NCI-H146 (cell line): ENCODE results near the gene ADGRG3.

Source experiments
- DNase-seq: peaks from one replicate; lab custom pipeline; 2025; lab: John Stamatoyannopoulos, UW

ADGRG3 gene

DNA sequence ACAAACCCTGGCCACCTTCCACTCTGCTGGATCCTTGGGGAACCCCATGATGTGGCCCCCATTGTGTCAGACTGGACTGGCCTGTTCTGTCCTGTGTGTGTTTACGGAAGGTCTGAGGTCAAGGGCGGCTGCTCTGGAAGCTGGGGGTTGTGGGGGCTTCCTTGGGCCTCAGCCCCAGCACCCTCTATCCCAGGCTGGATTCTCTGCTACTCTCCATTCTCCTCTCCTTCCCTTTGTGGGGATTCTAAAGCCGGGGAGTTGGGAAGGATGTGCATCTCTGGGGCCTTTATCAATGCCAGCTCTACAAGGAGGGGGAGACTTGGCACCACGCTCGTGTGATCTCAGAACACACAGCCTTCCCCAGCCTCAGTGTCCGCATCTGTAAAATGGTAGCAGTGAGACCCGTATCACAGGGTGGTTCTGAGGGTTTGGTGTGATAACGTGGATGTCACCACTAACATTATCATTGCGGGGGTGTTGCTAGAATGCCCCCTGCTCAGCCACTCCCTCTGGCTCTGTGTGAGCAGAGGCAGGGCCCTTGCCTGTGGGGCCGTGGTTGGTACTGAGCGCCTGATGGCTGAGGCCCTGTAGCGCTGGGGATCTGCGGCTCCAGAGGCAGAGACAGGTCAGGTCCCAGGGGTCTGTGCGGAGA lies 21.6 kb upstream of the ADGRG3 start:
- DNase-seq = no peak

DNA sequence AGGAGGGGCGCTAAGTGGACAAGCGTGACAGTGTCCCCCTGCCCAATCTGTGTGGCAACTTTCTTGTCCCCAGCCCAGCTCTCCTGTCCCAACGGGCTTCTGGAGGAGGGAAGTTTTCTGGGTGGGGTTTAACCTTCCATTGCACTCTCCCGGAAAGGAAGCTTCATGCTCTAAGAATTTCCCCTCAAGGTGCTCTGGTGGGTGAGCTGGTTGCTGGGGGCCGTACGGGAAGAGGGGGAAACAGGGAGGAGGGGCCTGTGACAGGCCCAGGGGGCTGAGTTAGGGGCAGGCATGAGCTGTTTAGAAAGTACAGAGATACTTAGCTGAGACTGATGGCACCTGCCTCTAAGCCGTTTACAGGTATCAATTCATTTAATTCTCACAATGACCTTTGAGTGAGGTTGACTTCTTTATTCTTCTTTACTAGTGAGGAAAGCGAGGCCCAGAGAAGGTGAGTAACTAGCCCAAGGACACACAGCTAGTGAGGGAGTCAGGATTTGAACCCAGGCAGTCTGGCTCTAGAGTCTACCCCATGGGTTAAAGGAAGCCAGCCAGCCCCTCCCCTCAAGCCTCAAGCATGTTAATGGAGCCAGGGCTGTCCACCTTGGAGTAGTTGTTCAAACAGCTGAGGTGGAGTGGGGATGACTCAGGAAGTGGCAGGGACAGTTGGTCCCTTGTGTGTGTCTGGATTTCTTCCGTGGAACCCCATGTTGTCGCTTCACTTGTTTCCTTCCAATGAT lies 20.8 kb upstream of the ADGRG3 start:
- DNase-seq = no peak

DNA sequence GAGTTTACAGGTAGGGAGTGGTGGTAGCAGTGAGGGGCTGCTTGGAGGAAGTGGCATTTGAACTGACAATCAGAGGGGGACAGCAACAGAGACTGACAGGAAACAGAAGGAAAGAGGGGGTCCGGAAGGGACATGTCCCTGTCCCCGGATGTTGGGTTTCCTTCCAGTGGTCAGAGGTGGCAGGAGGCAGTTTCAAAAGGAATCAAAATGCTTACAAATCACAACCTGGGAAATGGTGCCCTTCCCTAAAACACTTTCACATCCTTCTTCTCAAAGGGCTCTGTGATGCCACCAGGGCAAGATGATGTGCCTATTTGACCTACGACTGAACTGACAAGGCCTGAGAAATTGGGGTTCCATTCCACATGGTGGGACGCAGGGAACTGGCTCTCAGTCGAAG lies 20.0 kb upstream of the ADGRG3 start:
- DNase-seq = no peak

DNA sequence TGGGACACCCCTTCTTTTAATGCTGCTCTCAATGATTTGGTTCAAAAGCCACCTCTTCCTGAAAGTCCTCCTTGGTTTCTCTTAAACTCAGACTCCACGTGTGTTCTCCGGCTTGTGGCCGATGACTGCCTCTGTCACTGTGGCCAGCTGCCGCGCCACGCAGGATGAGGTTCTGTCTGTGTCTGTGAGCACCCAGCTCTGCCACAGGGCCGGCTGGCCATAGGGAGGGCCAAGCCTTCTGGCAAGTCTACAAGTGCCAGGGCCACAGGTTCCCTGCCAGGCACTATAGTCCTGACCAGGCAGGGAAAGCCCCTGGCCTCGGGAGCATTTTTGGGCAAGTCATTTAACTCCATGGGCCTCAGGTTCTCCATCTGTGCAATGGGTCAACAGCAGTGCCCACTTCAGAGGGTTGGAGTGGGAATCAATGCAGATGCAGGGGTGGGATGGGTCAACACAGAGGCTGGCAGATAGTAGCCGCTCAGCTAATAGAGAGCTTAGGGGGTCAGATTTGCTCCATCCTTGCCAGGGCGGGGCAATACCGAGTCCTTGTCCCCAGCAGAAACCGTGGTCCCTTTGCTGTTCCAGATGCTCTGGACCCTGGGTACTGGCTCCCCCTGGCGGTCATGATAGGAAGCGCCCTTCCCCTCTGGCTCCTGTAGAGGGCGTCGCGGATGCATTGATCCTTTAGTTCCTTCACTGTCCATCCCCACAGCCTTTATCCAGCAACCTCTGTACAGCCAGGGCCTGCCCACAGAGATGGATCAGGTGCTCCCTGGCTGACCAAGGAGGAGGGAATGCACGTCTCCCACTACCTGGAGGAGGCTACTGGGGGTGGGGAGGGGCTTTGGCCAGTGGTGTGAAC lies 19.3 kb upstream of the ADGRG3 start:
- peak; percentile 51 for DNase-seq

DNA sequence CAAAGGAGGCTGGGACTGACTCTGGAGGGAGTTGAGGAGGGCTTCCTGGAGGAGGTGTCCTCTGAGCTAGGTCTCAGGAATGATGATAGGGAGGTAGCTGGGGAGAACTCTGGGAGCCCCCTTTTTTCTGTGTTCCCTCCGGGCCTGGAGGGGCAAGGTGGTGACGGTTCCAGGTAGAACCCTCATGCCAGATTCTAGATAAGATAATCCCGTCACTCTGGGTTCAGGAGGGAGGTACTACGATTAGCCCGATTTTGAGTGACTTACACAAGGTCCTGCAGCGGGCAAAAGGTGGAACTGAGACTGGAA lies 18.7 kb upstream of the ADGRG3 start:
- no peak for DNase-seq

DNA sequence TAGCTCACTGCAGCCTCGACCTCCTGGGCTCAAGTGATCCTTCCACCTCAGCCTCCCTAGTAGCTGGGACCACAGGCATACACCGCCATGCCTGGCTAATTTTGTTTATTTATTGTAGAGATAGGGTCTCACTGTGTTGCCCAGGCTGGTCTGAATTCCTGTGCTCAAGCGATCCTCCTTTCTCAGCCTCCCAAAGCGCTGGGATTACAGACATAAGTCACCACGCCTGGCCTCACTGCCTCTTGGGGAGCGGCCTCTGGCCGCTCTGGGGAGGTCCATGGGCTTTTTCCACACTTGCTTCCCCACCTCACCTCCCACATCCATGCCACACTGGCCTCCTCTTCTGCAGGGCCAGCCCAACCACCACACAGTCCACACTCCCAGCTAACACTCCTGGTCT lies 18.3 kb upstream of the ADGRG3 start:
- no peak for DNase-seq

DNA sequence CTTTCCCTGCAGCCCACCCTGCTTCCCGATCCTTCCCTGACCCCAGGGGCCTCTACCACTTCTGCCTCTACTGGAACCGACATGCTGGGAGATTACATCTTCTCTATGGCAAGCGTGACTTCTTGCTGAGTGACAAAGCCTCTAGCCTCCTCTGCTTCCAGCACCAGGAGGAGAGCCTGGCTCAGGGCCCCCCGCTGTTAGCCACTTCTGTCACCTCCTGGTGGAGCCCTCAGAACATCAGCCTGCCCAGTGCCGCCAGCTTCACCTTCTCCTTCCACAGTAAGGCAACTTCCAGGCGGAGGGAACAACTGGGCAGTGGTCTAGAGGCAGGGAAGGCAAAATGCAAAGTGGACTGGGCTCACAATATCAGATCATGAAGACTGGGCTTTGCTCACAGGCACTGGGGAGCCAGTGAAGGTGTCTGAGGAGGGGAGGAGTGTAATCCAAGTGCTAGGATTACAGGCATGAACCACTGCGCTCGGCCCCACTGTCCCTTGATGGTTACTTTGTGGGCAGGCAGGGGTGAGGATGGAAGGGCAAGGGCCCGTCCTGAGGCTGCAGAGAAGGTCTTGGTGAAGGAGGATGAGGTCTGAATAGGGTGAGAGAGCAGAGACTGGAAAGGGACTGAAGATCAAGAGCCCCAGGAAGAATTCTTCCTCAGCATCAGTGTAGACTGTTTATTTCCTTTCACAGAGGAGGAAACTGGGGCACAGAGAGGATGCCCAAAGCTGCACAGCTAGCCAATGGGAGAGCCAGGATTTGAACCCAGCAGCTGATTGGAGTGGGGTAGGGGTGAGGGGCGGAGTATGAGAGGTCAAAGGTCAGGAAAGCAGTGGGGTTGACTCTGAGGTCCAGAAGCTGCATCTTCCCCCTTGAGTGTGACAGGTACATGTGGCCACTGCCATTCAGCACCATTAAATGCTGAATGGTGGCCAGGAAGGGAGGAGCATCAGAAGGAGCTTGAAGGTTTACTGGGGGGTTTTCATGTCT lies 16.5 kb upstream of the ADGRG3 start:
- no peak for DNase-seq

DNA sequence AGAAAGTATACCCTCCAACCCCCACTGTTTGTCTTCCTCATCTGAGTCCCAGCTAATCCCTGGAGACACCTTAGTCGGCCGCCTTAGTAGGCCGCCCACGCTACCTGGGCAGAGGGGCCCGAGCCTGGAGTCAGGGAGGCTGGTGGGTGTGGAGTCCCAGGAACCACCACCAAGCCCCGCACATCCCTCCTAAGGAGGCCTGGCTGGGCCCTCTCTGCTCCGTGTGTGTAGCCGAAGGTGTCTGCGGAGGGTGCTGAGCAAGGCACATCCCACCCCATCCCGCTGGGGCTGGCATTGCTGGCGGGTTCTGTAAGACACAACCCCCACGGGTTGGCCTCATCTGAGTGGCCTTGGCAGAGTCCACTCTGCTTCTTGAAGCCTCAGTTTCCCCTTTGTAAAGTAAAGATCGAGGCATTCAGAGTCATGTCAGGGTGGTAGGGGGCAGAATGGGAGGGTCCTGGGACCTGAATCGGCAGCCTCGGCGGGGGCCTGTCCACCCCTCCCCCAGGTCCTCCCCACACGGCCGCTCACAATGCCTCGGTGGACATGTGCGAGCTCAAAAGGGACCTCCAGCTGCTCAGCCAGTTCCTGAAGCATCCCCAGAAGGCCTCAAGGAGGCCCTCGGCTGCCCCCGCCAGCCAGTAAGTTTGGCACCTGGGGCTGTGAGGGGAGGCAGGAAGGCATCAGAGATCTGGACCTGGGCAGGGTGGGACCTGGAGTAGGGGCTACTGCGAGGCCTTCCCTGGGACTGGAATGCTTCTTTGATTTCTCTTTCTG lies 15.2 kb upstream of the ADGRG3 start:
- DNase-seq = no peak

DNA sequence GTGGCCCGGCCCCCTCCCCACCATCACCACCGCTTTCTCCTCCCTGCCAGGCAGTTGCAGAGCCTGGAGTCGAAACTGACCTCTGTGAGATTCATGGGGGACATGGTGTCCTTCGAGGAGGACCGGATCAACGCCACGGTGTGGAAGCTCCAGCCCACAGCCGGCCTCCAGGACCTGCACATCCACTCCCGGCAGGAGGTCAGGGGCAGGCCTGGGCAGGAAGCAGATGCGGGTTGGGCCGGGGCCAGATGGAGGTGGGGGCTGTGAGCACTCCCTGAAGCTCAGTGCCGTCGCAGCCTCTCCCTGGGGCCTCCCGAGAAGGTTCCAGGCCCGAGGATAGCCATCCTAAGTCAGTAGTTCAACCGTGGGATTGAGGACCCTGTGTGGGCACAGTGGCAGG lies 14.2 kb upstream of the ADGRG3 start:
- no peak for DNase-seq

DNA sequence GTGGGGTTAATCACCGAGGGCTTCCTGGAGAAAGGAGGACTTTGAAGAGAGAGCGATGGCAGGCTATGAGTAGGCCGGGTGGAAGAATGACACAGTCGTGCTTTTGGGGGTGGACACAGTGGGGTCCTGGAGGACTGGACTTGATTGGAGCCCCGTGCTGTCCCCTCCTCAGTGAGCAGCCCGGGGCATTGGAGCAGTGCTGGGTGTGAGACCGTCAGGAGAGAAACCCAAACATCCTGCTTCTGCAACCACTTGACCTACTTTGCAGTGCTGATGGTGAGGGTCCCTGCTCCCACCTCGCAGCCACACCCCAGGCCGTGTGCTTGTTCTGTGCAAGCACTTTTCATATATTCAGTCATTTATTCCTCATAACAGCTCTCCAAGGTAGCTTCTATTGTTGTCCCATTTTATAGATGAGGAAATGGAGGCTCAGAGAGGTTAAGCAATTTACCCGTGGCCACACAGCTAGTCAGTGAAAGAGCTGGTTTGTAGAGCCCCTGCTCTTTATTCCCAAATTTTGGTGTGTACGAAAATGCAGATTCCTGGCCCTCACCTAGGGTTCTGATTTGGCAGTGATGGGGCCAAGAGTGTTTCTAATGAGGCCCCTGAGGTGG lies 11.7 kb upstream of the ADGRG3 start:
- no peak for DNase-seq

DNA sequence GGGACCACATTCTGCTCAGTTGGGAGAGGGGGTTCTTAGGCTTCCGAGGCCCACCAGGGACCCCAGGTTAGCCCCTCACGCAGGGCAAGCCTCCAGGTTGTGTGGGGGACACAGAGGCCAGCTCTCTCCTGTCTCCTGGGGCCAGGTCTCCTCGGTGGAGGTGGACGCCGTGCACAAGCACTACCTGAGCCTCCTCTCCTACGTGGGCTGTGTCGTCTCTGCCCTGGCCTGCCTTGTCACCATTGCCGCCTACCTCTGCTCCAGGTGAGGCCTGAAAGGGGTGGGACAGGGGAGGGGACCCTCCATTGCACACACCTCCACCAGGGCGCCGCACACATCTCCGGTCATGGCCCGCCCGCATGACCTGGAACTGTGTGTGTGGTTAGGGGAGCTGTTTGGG lies 10.9 kb upstream of the ADGRG3 start:
- DNase-seq = no peak

DNA sequence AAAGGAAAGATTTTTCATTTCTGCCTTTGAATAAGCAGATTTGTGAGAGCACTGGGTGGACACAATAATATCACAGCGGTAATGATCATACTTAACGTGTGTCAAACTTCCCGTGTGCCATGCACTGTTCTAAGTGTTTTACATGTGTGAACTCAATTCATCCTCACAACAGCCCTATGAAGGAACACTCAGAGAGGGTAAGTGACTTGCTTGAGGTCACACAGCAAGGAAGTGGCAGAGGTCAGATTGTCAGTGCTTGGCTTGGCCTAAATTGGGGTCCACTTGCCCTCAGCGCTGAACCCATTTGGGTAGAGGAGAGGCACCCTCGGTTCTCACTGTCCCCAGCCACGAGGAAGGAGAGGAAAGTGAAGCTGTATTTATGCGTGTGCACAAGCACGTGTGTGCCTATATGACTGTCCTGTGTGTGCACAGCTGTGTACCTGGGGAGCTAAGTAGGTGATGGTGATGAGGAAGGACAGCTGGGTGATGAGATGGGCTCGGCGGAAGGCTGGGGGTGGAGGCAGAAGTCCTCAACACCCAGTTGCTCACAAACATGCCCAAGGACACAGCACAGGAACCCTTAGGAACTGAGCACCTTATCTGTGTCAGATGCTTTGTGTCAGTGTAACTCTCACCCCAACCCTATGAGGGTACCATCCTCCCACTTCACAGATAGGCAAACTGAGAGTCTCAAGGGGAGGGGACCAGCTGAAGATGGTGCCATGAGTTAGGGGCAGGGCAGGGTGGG lies 9.8 kb upstream of the ADGRG3 start:
- DNase-seq = no peak

DNA sequence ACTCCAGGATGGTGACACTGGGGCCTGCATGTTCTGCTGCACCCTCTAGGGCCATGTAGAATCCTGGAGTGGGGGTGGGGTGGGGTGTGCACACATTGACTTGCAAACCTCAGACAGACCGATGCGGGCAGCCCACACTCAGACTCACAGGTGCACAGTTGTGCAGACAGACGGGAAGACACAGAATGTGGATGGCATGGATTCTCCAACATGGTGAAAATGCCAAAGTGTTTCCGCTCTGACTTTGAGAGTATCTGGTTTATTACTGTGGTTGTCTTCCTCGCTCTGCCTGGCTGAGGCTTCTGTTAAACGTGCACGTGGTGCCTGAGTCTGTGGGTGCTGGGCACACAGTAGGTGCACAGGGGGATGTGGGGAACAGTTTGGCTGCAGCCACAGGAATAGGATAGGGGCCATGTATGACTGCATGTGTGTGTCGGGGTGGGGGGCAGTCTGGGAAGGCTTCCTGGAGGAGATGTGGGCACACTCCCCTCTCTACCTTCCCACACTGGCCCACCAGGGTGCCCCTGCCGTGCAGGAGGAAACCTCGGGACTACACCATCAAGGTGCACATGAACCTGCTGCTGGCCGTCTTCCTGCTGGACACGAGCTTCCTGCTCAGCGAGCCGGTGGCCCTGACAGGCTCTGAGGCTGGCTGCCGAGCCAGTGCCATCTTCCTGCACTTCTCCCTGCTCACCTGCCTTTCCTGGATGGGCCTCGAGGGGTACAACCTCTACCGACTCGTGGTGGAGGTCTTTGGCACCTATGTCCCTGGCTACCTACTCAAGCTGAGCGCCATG lies 9.0 kb upstream of the ADGRG3 start:
- no peak for DNase-seq

DNA sequence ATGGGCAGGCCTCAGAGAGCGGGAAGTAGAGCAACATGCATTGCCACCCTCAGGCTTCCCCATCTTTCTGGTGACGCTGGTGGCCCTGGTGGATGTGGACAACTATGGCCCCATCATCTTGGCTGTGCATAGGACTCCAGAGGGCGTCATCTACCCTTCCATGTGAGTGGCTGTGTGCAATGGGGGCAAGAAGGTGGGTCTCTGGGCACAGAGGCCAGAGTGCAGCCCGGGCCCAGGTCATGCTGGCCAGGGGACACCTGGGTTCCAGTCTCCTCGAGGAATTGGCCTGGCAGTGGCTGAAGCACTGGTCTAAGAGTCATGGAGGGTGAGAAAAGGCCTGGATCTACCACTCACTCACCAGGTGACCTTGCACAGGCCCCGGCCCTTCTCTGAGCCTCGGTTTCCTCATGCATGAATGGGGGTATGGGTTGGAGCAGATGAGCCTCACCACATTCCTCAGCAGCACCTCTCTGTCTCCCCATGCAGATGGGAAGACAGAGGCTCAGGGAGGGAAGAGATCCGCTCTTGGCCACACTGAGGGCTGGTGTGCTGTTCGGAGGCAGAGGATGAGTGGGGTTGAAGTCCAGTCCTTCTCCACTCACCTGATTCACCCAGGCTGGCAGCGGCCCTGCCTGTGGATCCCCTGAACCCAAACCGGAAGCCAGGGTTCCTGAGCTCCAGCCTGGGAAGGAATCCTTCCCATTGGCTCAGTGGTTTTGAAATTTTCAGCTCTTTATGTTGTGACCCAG lies 7.2 kb upstream of the ADGRG3 start:
- no peak for DNase-seq

DNA sequence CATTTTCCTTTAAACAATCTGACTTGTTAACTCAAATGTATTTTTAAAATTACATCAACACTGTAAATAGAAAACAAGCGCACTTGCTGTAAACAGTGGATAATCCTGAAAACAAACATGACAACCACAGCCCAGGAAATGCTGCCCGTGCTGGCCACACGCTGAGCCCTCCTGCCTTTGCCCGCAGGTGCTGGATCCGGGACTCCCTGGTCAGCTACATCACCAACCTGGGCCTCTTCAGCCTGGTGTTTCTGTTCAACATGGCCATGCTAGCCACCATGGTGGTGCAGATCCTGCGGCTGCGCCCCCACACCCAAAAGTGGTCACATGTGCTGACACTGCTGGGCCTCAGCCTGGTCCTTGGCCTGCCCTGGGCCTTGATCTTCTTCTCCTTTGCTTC lies 6.6 kb upstream of the ADGRG3 start:
- no peak for DNase-seq

DNA sequence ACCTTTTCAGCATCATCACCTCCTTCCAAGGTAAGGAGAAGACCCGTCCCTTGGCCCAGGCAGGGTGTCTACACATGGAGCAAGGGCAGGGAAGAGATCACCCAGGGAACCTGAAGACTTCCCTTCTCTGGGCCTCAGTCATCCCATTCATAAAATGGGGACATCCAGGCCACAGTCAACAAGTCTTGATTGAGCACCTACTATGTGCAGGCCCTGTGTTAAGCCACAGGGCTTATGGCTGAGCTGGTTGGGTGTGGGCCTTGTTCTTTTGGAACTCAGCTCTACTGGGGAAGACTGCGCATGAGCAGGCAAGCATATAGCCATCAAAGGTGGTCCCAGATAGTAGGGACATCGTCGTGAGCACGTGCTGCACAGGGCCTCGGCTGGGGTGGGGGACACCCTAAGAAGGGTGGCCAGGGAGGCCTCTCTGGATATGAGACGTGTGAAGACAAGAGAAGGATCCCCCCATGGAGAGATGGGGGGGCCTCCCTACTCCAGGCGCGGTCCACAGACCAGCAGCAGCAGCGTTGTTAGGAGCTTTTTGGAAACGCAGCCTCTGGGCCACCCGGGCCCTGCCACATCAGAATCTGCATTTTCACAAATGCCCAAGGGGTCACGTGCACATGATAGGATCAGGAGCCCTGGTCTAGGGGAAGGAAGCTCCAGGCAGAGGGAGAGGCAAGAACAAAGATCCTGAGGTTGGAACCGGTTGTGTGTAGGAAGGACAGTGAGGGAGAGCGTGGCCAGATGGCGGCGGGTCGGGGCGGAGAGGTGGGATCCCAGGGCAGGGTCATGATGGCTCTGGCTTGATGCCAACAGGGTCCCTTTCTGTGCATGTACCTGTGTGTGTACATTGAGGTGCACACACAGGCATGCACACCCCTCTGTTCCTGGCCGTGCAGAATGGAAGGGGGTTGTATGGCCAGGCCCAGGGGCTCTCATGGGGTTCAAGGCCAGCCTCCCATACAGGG lies 5.9 kb upstream of the ADGRG3 start:
- DNase-seq = no peak

DNA sequence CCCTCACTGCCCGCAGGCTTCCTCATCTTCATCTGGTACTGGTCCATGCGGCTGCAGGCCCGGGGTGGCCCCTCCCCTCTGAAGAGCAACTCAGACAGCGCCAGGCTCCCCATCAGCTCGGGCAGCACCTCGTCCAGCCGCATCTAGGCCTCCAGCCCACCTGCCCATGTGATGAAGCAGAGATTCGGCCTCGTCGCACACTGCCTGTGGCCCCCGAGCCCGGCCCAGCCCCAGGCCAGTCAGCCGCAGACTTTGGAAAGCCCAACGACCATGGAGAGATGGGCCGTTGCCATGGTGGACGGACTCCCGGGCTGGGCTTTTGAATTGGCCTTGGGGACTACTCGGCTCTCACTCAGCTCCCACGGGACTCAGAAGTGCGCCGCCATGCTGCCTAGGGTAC lies 4.7 kb upstream of the ADGRG3 start:
- DNase-seq = no peak
